Measurements from ENCODE around the gene FUS. TPM values are rescaled to one million over a fixed set of nuclear protein-coding genes. Genes with fewer than 3 reads are reported as not detected.
"Not testable (repeated sequence)": the region's sequence is repeated elsewhere in the genome, so short reads cannot be mapped to it uniquely, and the experiment has no call there.

FUS gene
- total and polyA plus RNA-seq, 4 experiments from 2014 or later, result 88.1 to 536 (median 332) TPM

- Mint-ChIP-seq H3K4me1 (peaks cover 38 to 66% (median 48%) of the 10 kb centered on the region in 4 donors), H3K27me3 (no peaks in the 10 kb centered on the region), H3K4me3 (no peak overlapping the region), H3K27ac (peak overlapping the region in 5 of 7 donors; percentile 18 to 91 (median 77)), H3K9me3 (peaks cover 0 to 11% (median 0%) of the 10 kb centered on the region in 8 donors), H3K36me3 (peaks cover 28 to 74% of the 10 kb centered on the region in 2 donors)
- Histone ChIP-seq H3K27ac (ENCODE audit: low read depth, low read length) (no peak overlapping the region), H3K36me3 (ENCODE audit: insufficient read depth, low read length) (peaks cover 45% of the 10 kb centered on the region), H3K4me3 (ENCODE audit: low read length in 2 of 2) (no peak overlapping the region), H3K4me1 (ENCODE audit: insufficient read depth, low read length) (peaks cover 36% of the 10 kb centered on the region), H3K9me3 (ENCODE audit: control insufficient read depth in 1 of 2, low read length in 2 of 2) (no peaks in the 10 kb centered on the region), H3K27me3 (ENCODE audit: insufficient read depth, low read length) (no peaks in the 10 kb centered on the region)
- DNase-seq, result no peak
- POLR2A ChIA-PET (ENCODE audit: partially characterized antibody), result interaction anchor here (1.0 to 8.2 kb wide), 4 partner anchors 9 to 17 kb away, joined by 3 to 62 read pairs (median 10); partner anchors contain the start of gene FUS
- CTCF ChIA-PET (ENCODE audit: partially characterized antibody), result no interaction called here
- intact Hi-C loops (cut with micrococcal nuclease), result no loop called here
Observed at GRCh38 chr16:31196324-31197088, 16.6 kb downstream of the FUS start.

GRCh38 chr16:31198207-31198882 is 18.4 kb downstream of the FUS start:
- no peaks in the 10 kb centered on the region for H3K27me3 Mint-ChIP-seq
- Histone ChIP-seq H3K4me3 (ENCODE audit: low read length in 2 of 2) (no peak overlapping the region), H3K4me1 (ENCODE audit: insufficient read depth, low read length) (peaks cover 49% of the 10 kb centered on the region), H3K27ac (ENCODE audit: low read depth, low read length) (no peak overlapping the region), H3K36me3 (ENCODE audit: insufficient read depth, low read length) (peaks cover 27% of the 10 kb centered on the region), H3K9me3 (ENCODE audit: control insufficient read depth in 1 of 2, low read length in 2 of 2) (no peaks in the 10 kb centered on the region), H3K27me3 (ENCODE audit: insufficient read depth, low read length) (no peaks in the 10 kb centered on the region)
- peaks cover 17 to 61% of the 10 kb centered on the region in 2 donors for H3K36me3 Mint-ChIP-seq
- intact Hi-C loops (cut with micrococcal nuclease), result no loop called here
- peaks cover 0 to 17% (median 0%) of the 10 kb centered on the region in 8 donors for H3K9me3 Mint-ChIP-seq
- CTCF ChIA-PET (ENCODE audit: partially characterized antibody), result no interaction called here
- peak overlapping the region in 4 of 7 donors; percentile 58 to 91 (median 84) for H3K27ac Mint-ChIP-seq
- H3K4me1 Mint-ChIP-seq, result peaks cover 35 to 69% (median 50%) of the 10 kb centered on the region in 4 donors
- POLR2A ChIA-PET (ENCODE audit: partially characterized antibody), result interaction anchor here (0.9 to 8.2 kb wide), 7 partner anchors 9 to 56 kb away, joined by 3 to 62 read pairs (median 8); partner anchors contain the start of genes FUS and TRIM72
- DNase-seq, result no peak
- H3K4me3 Mint-ChIP-seq, result no peak overlapping the region

- no peaks in the 10 kb centered on the region for H3K9me3 ChIP-seq (ENCODE audit: control insufficient read depth in 1 of 2, low read length in 2 of 2)
- no peaks in the 10 kb centered on the region for H3K27me3 ChIP-seq (ENCODE audit: insufficient read depth, low read length)
- H3K4me1 ChIP-seq (ENCODE audit: insufficient read depth, low read length), result peaks cover 49% of the 10 kb centered on the region
- intact Hi-C loops (cut with micrococcal nuclease), result loop anchor here (2.0 kb wide), 1 partner anchor 243 kb away; the partner anchor contains the start of gene ZNF843
- H3K27ac Mint-ChIP-seq, result peak overlapping the region; percentile 39 to 91 (median 53)
- no peak overlapping the region for H3K4me3 ChIP-seq (ENCODE audit: low read length in 2 of 2)
- H3K36me3 ChIP-seq (ENCODE audit: insufficient read depth, low read length), result peaks cover 18% of the 10 kb centered on the region
- no peak overlapping the region for H3K27ac ChIP-seq (ENCODE audit: low read depth, low read length)
- peaks cover 0 to 16% (median 0%) of the 10 kb centered on the region in 8 donors for H3K9me3 Mint-ChIP-seq
- H3K27me3 Mint-ChIP-seq, result no peaks in the 10 kb centered on the region
- DNase-seq, result peak in 1 of 5 donors; percentile 5
- peak overlapping the region in 7 of 8 donors; percentile 9 to 63 (median 49) for H3K4me3 Mint-ChIP-seq
- peaks cover 10 to 52% of the 10 kb centered on the region in 2 donors for H3K36me3 Mint-ChIP-seq
- H3K4me1 Mint-ChIP-seq, result peaks cover 37 to 72% (median 49%) of the 10 kb centered on the region in 4 donors
- ChIA-PET CTCF (ENCODE audit: partially characterized antibody) (no interaction called here), POLR2A (ENCODE audit: partially characterized antibody) (interaction anchor here (0.5 to 8.2 kb wide), 7 partner anchors 9 to 64 kb away, joined by 3 to 119 read pairs (median 19); partner anchors contain the start of genes FUS and PYDC1)
Observed at GRCh38 chr16:31199430-31200041, 19.6 kb downstream of the FUS start.

- Histone ChIP-seq H3K4me1 (ENCODE audit: insufficient read depth, low read length) (peaks cover 49% of the 10 kb centered on the region), H3K36me3 (ENCODE audit: insufficient read depth, low read length) (peaks cover 12% of the 10 kb centered on the region)
- not testable (repeated sequence) for DNase-seq; H3K27me3 Mint-ChIP-seq; H3K4me3 ChIP-seq (ENCODE audit: low read length in 2 of 2); H3K27ac ChIP-seq (ENCODE audit: low read depth, low read length); H3K9me3 ChIP-seq (ENCODE audit: control insufficient read depth in 1 of 2, low read length in 2 of 2); H3K27me3 ChIP-seq (ENCODE audit: insufficient read depth, low read length)
- H3K4me3 Mint-ChIP-seq, result peak overlapping the region in 6 of 8 donors; percentile 7 to 63 (median 50)
- H3K9me3 Mint-ChIP-seq, result peaks cover 0 to 16% (median 0%) of the 10 kb centered on the region in 8 donors
- POLR2A ChIA-PET (ENCODE audit: partially characterized antibody), result interaction anchor here (0.7 to 6.0 kb wide), 8 partner anchors 10 to 227 kb away, joined by 3 to 119 read pairs (median 12); partner anchors contain the start of genes FUS, KAT8 and PYDC1
- CTCF ChIA-PET (ENCODE audit: partially characterized antibody), result interaction anchor here (1.5 to 3.3 kb wide), 2 partner anchors 17 to 22 kb away, joined by 6 to 11 read pairs; no protein-coding TSS in a partner anchor
- peaks cover 5 to 48% of the 10 kb centered on the region in 2 donors for H3K36me3 Mint-ChIP-seq
- intact Hi-C loops (cut with micrococcal nuclease), result loop anchor here (2.0 kb wide), 1 partner anchor 243 kb away; the partner anchor contains the start of gene ZNF843
- peaks cover 37 to 72% (median 49%) of the 10 kb centered on the region in 4 donors for H3K4me1 Mint-ChIP-seq
- H3K27ac Mint-ChIP-seq, result peak overlapping the region in 6 of 7 donors; percentile 41 to 91 (median 85)
Observed at GRCh38 chr16:31200111-31200510, 20.2 kb downstream of the FUS start.

GRCh38 chr16:31200821-31201568 is 21.1 kb downstream of the FUS start:
- peaks cover 0 to 14% (median 0%) of the 10 kb centered on the region in 8 donors for H3K9me3 Mint-ChIP-seq
- Histone ChIP-seq H3K27ac (ENCODE audit: low read depth, low read length) (no peak overlapping the region), H3K9me3 (ENCODE audit: control insufficient read depth in 1 of 2, low read length in 2 of 2) (no peaks in the 10 kb centered on the region), H3K4me1 (ENCODE audit: insufficient read depth, low read length) (peaks cover 49% of the 10 kb centered on the region), H3K27me3 (ENCODE audit: insufficient read depth, low read length) (no peaks in the 10 kb centered on the region), H3K4me3 (ENCODE audit: low read length in 2 of 2) (peak overlapping the region; percentile 57 to 94), H3K36me3 (ENCODE audit: insufficient read depth, low read length) (peaks cover 5% of the 10 kb centered on the region)
- H3K27ac Mint-ChIP-seq, result peak overlapping the region; percentile 75 to 92 (median 85)
- peak overlapping the region; percentile 88 to 94 (median 90) for H3K4me3 Mint-ChIP-seq
- ChIA-PET POLR2A (ENCODE audit: partially characterized antibody) (interaction anchor here (0.7 to 6.0 kb wide), 13 partner anchors 8 to 226 kb away, joined by 3 to 119 read pairs (median 9); partner anchors contain the start of genes FUS, KAT8, PYDC1 and ZNF646), CTCF (ENCODE audit: partially characterized antibody) (interaction anchor here (0.9 to 3.3 kb wide), 5 partner anchors 8 to 23 kb away, joined by 3 to 11 read pairs (median 4); no protein-coding TSS in a partner anchor)
- DNase-seq, result peak; percentile 52 to 76 (median 63)
- H3K36me3 Mint-ChIP-seq, result peaks cover 3 to 42% of the 10 kb centered on the region in 2 donors
- no peaks in the 10 kb centered on the region for H3K27me3 Mint-ChIP-seq
- intact Hi-C loops (cut with micrococcal nuclease), result loop anchor here (2.0 kb wide), 1 partner anchor 242 kb away; the partner anchor contains the start of gene ZNF843
- peaks cover 37 to 70% (median 49%) of the 10 kb centered on the region in 4 donors for H3K4me1 Mint-ChIP-seq
